Thoracic aorta (tissue), 2 donors: ENCODE data around the gene MICAL2. TPM values are rescaled to one million over a fixed set of nuclear protein-coding genes. Genes with fewer than 3 reads are reported as not detected.
A peak's percentile ranks its signal among the peaks of the same experiment; 100 is the strongest.

ENCODE experiments used
- ATAC-seq: fragments of 150-250 bp; one replicate; pipeline ENCODE4 v1.8.0; 2017; ENCODE audit warnings: low read depth; ENCODE audit not compliant: insufficient number of reproducible peaks, low FRiP score
- DNase-seq: peaks from one replicate; pipeline ENCODE4 v3.0.0-alpha.2; 2020; ENCODE audit warnings: low spot score
- H3K27ac ChIP-seq, 2 donors: fragments of 200-600 bp; sonication (generic); 1 replicate in 1 of 2; 2 replicates in 1 of 2; pipeline ENCODE4 v1.5.1; 2016; ENCODE audit warnings: mild to moderate bottlenecking in 2 of 2, moderate library complexity in 2 of 2
- H3K27me3 ChIP-seq: fragments of 200-600 bp; sonication (generic); replicated peaks from 2 replicates; pipeline ENCODE4 v1.6.0; 2016; ENCODE audit warnings: mild to moderate bottlenecking; ENCODE audit not compliant: insufficient read depth
- H3K36me3 ChIP-seq: fragments of 200-600 bp; sonication (generic); one replicate; pipeline ENCODE4 v1.5.1; 2016
- H3K4me1 ChIP-seq, 2 donors: fragments of 200-600 bp; sonication (generic); 1 replicate in 1 of 2; 2 replicates in 1 of 2; pipeline versions ENCODE4 v1.5.1 to v1.6.0; 2016; ENCODE audit warnings: low read depth in 2 of 2, mild to moderate bottlenecking in 1 of 2; ENCODE audit not compliant: control insufficient read depth in 1 of 2
- H3K4me3 ChIP-seq: fragments of 200-600 bp; sonication (generic); 2 replicates; pipeline ENCODE4 v1.5.1; 2016; ENCODE audit warnings: mild to moderate bottlenecking
- H3K9me3 ChIP-seq: fragments of 200-600 bp; sonication (generic); 2 replicates; pipeline ENCODE4 v1.5.1; 2016
- CTCF ChIP-seq: fragments of 200-600 bp; sonication (generic); IDR thresholded peaks from one replicate; pipeline ENCODE4 v1.5.1; 2019; ENCODE audit warnings: antibody characterized with exemption
- total RNA-seq, 2 donors: library from RNA; depleted of rRNA; stranded (reverse); fragments of >200 nt; gene quantifications; one replicate each; pipeline versions ENCODE4 v1.1.0 to v1.2.3, GENCODE V29; 2016

Gene MICAL2
- total RNA-seq, 2 donors from 2014 or later = 791 to 989 TPM

- peaks cover 88 to 100% of the 10 kb centered on the region in 2 donors for H3K4me1 ChIP-seq
- no peak for TF ChIP-seq CTCF
- ATAC-seq (no peak), DNase-seq (peak; percentile 24)
- peaks cover 12% of the 10 kb centered on the region for H3K36me3 ChIP-seq
- H3K9me3 ChIP-seq = no peaks in the 10 kb centered on the region
- H3K27ac ChIP-seq = peak overlapping the region; percentile 94 to 95
- H3K4me3 ChIP-seq = no peak overlapping the region
- H3K27me3 ChIP-seq = no peaks in the 10 kb centered on the region
Measured at GRCh38 chr11:12139144-12139881, 28.9 kb downstream of the MICAL2 start.

DNA sequence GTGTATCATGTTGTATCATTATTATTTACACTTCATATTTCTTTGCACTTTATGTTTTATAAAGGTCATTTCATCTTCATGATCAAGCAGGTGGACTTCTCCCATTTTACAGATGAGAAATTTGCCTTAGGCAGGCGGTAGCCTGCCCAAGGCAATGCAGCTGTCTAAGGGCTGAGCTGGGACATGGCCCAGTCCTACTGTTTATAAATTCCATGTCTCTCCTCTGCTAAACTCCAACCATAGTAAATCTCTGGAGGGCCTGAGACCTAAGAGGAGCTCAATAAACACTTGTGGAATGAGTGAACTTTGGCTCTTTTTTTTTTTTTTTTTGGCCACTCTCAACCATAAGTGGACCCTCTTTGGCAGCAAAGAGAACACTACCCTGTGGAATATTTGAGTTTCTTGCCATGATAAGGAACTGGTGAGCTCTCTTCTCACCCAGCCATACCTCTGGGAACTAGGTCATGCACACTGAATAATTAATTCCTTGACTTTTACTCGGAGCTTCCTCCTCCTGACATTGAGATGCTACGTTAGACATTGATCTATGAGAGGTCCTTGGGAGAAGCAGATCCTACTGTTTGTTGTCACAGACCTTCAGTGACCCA lies 29.9 kb downstream of the MICAL2 start:
- DNase-seq (no peak), ATAC-seq (no peak)
- Histone ChIP-seq H3K9me3 (no peaks in the 10 kb centered on the region), H3K36me3 (peaks cover 12% of the 10 kb centered on the region), H3K4me1 (peaks cover 79 to 100% of the 10 kb centered on the region in 2 donors), H3K27me3 (no peaks in the 10 kb centered on the region), H3K4me3 (no peak overlapping the region), H3K27ac (peak overlapping the region; percentile 94 to 95)
- no peak for TF ChIP-seq CTCF

DNA sequence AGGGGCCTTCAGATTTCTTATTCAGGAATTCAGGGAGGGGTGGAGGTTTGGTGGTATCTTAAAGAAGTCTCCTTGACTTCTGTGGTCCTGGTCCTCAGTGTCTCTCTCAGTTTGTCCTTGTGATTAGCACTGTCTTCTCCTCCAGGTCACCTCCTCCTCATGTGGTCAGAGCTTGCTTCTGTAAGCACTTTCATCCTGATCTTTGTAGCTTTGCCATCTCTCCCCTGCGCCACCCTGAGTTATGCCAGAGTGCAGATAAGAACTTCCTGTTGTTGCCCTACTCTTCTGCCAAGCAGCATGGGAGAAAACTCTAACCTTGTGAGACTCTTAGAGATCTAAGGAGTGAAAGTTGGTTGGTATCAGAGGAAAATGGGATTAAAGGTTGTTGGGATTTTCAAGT lies 30.9 kb downstream of the MICAL2 start:
- H3K4me1 ChIP-seq = peaks cover 69 to 95% of the 10 kb centered on the region in 2 donors

DNA sequence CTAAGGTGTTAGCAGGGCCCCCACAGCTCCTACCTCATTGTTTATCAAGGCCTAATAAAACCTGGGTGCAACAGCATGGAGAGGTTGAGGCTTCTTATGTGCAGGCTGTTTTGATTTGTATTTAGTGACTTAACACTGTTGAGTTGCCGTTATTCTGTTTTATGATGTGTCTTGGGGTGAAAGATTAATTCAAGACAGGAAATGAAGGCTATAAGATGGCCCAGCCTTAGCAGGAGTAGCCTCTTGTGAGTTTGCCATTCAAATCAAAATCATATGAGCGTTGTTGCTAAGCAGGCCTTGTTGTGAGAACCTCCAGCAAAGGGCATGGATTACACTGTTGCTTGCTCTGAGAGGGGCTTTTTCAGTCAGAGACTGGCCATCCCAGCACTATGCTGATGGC lies 31.8 kb downstream of the MICAL2 start:
- ATAC-seq = no peak
- peak overlapping the region; percentile 94 to 95 for H3K27ac ChIP-seq
- no peak overlapping the region for H3K4me3 ChIP-seq
- TF ChIP-seq CTCF = no peak
- no peak for DNase-seq
- peaks cover 14% of the 10 kb centered on the region for H3K36me3 ChIP-seq
- peaks cover 62 to 86% of the 10 kb centered on the region in 2 donors for H3K4me1 ChIP-seq
- H3K27me3 ChIP-seq = no peaks in the 10 kb centered on the region
- no peaks in the 10 kb centered on the region for H3K9me3 ChIP-seq

More for the DNA sequence above, 30.9 kb downstream of the MICAL2 start:
- Histone ChIP-seq H3K36me3 (peaks cover 14% of the 10 kb centered on the region), H3K4me3 (no peak overlapping the region), H3K9me3 (no peaks in the 10 kb centered on the region), H3K27me3 (no peaks in the 10 kb centered on the region), H3K27ac (peak overlapping the region; percentile 94 to 95)
- ATAC-seq = no peak
- TF ChIP-seq CTCF = no peak
- no peak for DNase-seq

DNA sequence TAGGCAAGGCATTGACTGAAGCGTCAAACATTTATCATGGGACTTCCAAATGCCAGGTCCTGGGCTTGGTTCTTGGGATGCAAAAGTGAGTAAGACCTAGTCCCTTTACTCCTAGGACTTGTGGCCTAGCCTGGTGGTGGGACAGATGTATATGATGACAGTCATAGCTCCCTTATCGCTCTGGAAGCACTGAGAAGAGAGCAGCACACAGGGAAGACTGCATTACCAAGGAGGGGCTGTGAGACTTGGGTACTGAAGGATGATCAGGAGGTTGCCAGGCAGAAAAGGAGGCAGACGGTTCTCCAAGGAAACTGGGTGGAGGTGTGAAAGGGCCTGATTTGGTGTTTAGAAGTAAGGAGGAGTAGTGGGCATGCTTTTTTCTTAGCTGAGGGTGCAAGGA lies 32.5 kb downstream of the MICAL2 start:
- TF ChIP-seq CTCF = no peak
- Histone ChIP-seq H3K4me1 (peaks cover 55 to 86% of the 10 kb centered on the region in 2 donors), H3K27me3 (no peaks in the 10 kb centered on the region), H3K27ac (peak overlapping the region; percentile 94 to 95), H3K4me3 (no peak overlapping the region), H3K36me3 (peaks cover 14% of the 10 kb centered on the region), H3K9me3 (no peaks in the 10 kb centered on the region)
- DNase-seq = no peak
- ATAC-seq = no peak
